NCI-H1417 treated with DMSO at 0.1 percent for 48 hours (cell line): Measurements from ENCODE around the gene UGT3A1.
"Not testable (repeated sequence)": the region's sequence is repeated elsewhere in the genome, so short reads cannot be mapped to it uniquely, and the experiment has no call there.

Experiments used
- DNase-seq: peaks from one replicate; lab custom pipeline; 2025; lab: John Stamatoyannopoulos, UW

The UGT3A1 gene

DNA sequence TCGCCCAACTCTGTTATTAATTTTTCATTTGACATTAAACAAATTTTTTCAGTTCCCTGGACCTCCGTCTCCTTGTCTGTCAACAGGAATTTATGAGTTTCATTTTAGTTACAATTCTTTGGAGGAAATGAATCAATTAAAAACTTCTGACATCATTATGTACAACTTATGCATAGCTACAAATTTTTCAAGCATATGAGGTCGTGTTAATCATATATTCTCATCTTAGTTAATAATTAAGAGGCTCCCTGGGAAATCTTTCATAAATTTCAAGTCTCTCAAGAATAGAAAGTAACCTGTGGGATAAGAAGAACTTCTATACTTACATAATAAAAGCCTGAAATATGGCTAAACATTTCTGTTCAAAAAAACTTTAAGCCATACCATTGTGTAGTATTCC, 3.4 kb downstream of the UGT3A1 start:
- DNase-seq = no peak

DNA sequence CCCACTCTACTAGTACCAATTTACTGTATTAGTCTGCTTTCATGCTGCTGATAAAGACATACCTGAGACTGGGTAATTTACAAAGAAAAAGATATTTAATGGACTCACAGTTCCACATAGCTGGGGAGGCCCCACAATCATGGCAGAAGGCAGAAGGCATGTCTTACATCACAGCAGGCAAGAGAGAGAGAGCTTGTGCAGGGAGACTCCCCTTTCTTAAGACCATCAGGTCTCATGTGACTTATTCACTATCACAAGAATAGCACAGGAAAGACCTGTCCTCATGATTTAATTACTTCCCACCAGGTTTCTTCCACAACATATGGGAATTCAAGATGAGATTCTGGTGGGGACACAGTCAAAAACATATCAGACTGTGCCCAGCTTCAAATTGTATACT, 11.5 kb downstream of the UGT3A1 start:
- DNase-seq = no peak

DNA sequence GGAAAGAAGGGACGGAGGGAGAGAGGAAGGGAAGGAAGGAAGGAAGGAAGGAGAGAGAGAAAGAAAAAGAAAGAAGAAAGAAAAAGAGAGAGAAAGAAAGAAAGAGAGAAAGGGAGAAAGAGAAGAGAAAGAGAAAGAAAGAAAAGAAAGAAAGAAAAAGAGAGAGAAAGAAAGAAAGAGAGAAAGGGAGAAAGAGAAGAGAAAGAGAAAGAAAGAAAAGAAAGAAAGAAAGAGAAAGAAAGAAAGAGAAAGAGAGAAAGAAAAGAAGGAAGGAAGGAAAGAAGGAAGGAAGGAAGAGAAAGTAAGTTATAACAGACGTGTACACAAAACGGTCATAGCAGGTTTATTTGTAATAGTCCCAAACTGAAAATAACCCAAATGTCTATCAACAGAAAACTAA, 14.3 kb downstream of the UGT3A1 start:
- DNase-seq = not testable (repeated sequence)

GRCh38 chr5:35974570-35974969, 16.6 kb downstream of the UGT3A1 start:
- no peak for DNase-seq

DNA sequence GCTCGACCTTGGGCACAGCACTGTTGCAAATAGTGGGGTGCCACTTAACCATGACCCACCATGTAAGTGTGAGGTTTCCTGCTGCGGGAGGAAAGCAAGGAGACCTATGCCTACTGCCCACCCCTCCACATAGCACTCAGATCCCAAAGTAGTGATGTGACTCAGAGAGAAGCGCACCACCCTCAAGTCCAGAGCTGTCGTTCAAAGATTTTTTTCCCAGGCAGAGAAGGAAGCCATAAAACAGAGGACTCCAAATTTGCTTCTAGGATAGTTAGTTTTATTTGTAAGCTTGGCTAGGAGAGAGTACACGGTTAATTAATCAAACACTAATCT, 19.3 kb downstream of the UGT3A1 start:
- no peak for DNase-seq

GRCh38 chr5:35971186-35971877, 19.9 kb downstream of the UGT3A1 start:
- DNase-seq = no peak

DNA sequence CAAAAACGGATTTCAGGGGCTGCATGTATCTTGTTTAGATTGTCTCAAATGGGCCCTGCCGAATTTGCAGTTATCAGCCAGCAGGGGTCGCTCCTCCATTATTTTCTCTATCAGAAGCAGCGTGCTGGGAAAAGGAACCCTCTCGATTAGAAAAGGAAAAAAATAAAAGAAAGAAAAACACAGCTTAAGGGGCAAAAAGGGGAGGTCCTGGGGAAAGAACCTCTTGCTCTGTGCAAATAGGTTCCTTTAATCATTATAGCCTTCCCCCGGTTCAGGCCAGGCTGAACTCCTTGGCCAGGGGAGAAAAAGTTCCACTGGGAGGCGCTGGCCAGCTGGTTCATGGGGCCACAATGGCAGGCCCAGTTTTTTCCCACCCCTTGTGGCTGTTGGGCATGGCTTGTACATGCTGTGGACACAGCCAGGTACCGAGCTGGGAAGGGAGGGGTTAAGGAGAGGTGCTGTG, 27.8 kb downstream of the UGT3A1 start:
- DNase-seq = no peak

GRCh38 chr5:35960328-35960727, 30.9 kb downstream of the UGT3A1 start:
- DNase-seq = no peak

DNA sequence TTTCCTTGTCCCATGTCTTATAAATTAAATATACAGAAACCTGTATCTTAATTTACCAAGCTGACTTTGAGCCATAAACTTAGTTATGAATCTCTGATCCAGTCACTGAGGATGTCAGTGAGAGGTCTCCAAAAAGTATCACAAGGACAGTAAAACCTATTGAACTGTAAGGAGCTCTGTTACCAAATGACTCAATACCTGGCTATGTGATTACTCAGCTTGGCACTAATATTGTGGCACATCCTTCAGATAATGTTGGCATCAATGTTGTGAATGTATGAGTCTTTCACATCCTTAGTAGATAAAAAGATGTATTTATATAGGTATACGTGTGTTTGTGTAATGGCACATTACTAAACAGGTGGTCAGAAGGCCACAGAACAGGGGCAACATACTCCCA, 34.8 kb downstream of the UGT3A1 start:
- no peak for DNase-seq

DNA sequence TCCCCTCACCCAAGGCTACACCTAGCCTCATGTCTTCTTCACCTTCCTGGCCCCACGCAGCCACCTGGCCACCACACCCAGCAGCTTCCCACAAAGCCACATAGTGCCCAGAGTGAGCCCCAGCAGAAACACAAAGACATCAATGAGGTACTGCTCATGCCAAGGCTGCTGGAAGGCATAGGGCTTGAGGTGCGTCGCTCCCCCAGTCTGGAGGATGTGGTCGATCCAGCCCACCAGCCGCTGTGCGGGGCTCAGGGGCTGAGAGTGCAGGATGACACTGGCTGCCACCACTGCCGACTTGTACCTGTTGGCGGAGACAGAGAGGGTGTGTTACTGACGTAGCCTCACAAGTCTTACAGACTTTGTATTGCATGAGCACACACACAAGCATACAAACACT, 37.0 kb downstream of the UGT3A1 start:
- DNase-seq = no peak

- no peak for DNase-seq
These were observed 44.1 kb downstream of the UGT3A1 start for GRCh38 chr5:35947085-35947484.

GRCh38 chr5:35939639-35940038, 51.6 kb downstream of the UGT3A1 start:
- no peak for DNase-seq

- DNase-seq = no peak
These were observed 52.5 kb downstream of the UGT3A1 start, which contains the start of gene CAPSL for GRCh38 chr5:35938568-35939227. Gene CAPSL (minus strand): TSS chr5:35938622. CDS start chr5:35921120, 17,502 bp downstream.

- DNase-seq = peak; percentile 42
These were observed 64.7 kb downstream of the UGT3A1 start for GRCh38 chr5:35926389-35927051.

DNA sequence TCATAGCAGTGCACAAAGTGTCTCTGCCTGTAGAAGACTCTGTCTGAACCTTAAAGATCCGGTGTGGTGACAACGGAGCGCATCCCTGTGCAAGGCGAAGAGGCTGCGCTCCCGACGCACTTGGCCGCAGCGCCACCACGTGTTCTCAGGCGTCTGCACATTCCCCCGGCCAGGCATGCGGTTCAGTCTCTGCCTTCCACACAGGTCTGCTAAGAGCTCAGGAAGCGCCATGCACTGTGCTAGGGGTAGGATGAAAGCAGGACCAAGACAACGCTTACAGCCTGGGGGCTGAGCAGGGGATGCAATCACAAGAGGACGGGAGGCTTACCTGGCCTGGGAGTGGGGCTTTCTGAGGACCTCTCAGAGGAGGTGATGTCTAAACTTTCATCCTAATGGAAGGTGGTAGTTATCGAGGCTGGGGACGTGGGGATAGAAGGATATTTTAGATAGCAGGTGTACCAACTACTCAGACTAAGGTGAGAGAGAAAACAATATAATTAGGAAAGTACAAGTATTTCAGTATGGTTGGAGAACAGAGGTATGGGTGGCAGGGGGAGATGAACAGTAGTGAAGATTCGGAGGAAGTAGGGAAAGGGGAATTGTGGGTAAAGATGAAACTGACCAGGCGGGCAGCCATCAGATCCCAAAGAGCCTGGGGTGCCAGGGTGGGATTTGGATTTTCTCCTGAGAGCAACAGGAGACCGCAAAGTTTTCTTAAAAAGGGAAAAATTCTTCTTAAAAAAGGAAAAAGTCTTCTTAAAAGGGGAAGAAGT, 66.1 kb downstream of the UGT3A1 start:
- no peak for DNase-seq

DNA sequence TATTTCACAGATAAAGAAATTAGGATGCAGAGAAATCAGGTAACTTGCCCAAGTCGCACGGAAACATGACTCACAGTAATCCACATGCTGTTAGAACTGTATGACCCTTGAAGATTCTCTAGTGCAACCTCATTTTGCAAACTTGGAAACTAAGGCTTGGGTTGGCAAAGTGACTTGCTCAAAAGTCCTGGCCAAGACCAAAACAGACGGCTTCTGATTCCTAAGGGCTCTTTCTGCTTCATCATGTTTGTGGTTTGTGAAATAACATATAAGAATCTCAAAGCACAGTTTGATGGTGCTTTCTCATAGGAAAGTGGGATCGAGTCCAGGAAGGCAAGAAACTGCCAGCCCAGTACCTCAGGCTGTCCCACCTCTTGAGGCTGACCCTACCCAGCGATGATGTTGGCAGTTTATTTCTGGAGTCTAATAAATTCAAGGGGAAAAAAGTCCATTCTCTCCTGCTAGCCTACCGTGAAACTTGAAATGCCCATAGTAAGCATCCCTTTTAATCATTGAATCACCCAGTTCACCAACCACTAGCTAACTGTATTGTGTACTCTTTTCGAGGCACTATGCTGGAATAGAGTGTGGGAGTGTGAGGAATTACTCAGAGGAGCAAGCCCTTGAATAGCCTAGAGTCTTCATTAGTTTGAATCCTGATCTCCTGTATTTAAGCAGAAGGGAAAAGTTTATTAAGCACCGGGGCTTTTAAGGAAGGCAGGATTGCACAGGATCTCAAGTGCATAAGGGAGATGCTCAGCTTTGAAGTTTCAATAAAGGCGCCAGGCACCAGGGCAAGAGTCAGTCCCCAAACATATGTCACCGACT, 66.9 kb downstream of the UGT3A1 start:
- no peak for DNase-seq

DNA sequence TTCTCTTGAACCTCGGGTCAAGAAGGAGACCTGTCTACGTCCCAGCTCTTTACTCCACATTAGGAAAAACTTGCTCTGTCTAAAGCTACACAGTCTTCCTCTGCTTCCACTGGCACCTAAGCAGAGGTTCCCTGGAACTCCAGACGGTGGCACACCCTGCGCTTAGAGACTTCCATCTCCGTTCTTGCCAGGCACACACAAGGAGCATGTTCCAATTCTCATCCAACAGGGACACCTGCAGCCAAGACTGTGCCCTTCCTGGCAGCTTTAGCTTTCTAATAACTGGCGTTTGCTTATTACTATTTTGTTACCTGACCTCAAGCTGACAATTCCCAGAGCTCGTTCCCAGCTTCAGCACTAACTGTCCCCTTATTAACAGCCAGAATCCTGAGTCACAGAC, 68.7 kb downstream of the UGT3A1 start:
- no peak for DNase-seq

DNA sequence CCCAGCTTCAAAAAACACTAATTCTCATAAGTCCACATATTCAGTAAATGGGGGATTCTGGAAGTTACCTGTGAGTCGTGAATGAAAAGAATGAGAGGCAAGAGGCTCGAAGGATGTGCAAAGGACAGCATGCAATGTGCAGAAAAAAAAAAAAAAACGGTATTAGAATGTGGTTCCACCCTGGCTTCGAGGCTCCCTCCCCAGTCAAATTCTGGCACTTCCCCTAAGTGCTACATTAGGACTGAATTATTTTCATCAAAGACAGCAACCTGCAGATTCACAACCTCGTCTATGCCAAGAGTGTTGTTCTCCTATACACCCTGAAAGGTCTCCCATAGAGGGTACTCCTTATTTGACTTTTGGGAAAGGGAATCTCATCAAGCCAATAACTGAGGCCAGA, 69.3 kb downstream of the UGT3A1 start:
- no peak for DNase-seq

- no peak for DNase-seq
These were observed 70.3 kb downstream of the UGT3A1 start for GRCh38 chr5:35920890-35921289.

DNA sequence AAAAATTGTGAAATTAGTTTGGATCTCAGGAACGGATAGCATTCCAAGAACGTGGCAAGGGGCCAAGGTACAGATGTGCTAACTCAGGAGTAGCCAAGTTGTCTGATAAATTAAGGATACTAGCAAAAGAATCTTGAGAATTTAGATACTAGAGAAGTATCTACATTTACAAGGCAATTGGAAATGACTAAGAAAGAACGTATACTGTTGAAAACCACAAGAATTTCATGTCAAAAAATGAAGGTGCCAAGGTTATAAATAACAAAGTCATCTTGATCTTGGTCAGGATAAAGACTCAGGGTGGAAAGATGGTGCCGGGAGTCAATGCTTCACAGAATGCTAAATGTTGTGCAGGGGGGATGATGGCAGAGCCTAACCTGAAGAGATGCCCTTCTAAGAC, 72.0 kb downstream of the UGT3A1 start:
- DNase-seq = no peak

DNA sequence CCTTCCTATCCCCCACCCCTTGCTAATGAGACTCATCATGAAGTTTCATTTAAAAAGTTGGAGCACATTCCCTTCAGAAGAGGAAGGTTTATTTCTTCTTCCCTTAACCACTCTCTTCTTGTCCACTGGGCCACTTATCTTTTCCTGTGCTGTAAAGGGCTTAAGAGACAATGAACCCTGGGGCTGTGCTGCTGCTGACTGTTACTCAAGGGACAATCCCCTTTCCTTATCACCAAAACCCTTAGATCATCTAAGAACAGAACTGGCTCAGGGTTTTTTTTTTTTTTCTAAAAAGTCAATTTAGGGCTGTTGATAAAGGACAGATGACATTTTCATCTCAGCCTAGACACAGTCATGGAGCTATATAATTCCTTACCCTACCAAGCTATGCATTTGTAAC, 82.4 kb downstream of the UGT3A1 start:
- DNase-seq = no peak

DNA sequence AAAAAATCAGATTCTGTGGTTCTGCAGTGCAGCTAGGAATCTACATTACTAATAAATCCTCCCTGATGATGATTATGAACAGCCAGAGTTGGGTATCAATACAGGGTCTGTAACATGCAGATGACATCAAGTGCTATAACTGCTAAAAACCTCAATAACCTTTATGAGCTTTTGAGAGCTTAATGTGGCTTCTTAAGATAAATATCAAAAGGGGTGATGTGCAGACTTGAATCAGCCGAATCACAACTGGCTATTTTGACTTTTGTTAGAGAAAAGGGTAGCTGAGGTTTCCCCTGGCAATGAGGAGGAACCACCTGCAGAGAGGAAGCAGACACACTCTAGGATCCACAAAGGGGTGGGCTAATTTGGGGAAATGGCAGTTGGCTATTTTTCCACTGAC, 83.0 kb downstream of the UGT3A1 start:
- no peak for DNase-seq
